C4-2B (cell line): Measurements from ENCODE around the gene MRPS23.

Experiments used
- H3K27ac ChIP-seq: fragments of 450-650 bp; 2 replicates; pipeline ENCODE4 v1.5.1; 2017
- ZFX ChIP-seq: fragments of 450-650 bp; IDR thresholded peaks from 2 replicates; pipeline ENCODE4 v1.6.1; 2017
- TF ChIP-seq, protein P1 (sequence below): fragments of 450-650 bp; conservative IDR thresholded peaks from 2 replicates; pipeline ENCODE4 v1.5.1; 2017; ENCODE audit warnings: mild to moderate bottlenecking

Gene MRPS23

DNA sequence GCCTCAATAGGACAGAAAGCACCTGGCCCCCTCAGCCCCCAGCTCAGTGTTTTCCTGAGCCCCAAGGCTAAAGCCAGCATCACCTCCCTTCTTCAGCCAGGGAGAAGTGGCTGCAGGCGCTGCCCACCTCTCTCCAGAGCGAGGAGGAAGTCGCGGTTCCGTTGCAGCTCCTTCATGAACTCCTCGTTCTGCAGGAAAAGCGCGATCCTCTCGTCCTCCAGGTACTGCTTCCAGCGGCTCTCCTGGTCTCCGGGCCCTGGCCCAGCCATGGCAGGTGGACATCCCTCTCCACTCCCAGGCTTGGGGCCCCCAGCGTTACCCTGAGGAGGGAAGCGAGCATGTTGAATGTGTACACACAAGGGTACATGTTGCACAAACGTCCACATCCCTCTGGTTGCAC lies 22.7 kb upstream of the MRPS23 start:
- TF ChIP-seq, protein P1, sequence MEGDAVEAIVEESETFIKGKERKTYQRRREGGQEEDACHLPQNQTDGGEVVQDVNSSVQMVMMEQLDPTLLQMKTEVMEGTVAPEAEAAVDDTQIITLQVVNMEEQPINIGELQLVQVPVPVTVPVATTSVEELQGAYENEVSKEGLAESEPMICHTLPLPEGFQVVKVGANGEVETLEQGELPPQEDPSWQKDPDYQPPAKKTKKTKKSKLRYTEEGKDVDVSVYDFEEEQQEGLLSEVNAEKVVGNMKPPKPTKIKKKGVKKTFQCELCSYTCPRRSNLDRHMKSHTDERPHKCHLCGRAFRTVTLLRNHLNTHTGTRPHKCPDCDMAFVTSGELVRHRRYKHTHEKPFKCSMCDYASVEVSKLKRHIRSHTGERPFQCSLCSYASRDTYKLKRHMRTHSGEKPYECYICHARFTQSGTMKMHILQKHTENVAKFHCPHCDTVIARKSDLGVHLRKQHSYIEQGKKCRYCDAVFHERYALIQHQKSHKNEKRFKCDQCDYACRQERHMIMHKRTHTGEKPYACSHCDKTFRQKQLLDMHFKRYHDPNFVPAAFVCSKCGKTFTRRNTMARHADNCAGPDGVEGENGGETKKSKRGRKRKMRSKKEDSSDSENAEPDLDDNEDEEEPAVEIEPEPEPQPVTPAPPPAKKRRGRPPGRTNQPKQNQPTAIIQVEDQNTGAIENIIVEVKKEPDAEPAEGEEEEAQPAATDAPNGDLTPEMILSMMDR: no peak
- no peak for TF ChIP-seq ZFX

DNA sequence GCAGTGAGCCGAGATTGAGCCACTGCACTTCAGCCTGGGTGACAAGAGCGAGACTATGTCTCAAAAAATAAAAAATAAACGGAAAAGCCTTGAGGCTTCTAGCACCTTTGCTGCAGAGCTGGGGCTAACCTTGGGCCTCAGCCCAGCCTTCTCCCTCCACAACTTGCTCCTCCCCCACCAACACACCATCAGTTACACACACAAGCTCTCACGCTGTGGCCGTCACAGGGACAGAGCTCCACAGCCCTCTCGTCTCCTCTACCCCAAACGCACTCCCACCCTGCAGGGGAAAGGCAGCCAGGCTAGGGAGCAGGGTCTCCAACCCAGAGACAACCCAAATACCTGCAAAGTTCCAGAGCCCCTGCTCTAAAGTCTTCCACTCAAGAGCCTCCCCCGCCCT lies 22.0 kb upstream of the MRPS23 start:
- TF ChIP-seq, protein P1: no peak
- TF ChIP-seq ZFX: no peak
- no peak overlapping the region for H3K27ac ChIP-seq

More for the DNA sequence above, 22.7 kb upstream of the MRPS23 start:
- H3K27ac ChIP-seq: no peak overlapping the region

DNA sequence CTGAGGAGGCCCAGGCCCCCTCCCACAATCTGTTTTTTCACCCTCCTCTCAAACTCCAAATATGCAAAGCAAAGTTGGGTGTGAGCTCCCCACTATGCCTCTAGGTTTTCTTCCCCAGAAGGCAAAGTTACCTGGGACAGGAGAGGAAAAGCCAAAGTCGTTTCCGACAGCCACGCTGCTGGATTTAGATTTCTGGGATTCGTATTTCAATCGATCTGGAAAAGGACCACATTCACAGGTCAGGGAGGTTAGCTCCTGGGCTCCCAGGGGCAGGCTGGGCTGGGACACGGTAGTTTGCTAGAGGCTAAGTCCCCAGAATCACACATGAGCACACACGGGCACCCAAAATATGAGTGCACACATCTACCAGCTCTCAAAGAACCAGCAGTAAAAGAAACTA lies 21.3 kb upstream of the MRPS23 start:
- TF ChIP-seq ZFX: no peak
- TF ChIP-seq, protein P1: no peak
- no peak overlapping the region for H3K27ac ChIP-seq

DNA sequence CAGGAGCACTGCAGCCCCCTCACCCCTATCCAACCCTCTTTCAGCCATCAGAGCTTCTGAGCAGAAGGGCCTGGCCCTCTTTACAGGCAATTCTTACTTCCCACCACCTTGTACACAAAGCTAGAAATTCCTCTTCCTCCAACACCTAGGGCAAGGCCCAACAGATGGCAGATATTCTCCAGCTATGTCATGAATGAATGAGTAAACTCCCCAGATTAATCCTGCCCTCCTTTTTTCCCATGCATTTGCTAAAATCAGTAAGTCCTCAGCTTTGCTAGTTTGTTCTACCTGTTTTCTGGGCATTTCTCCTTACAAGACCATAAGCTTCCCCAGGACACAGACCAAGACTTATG lies 20.4 kb upstream of the MRPS23 start:
- no peak overlapping the region for H3K27ac ChIP-seq
- no peak for TF ChIP-seq ZFX
- TF ChIP-seq, protein P1: no peak

DNA sequence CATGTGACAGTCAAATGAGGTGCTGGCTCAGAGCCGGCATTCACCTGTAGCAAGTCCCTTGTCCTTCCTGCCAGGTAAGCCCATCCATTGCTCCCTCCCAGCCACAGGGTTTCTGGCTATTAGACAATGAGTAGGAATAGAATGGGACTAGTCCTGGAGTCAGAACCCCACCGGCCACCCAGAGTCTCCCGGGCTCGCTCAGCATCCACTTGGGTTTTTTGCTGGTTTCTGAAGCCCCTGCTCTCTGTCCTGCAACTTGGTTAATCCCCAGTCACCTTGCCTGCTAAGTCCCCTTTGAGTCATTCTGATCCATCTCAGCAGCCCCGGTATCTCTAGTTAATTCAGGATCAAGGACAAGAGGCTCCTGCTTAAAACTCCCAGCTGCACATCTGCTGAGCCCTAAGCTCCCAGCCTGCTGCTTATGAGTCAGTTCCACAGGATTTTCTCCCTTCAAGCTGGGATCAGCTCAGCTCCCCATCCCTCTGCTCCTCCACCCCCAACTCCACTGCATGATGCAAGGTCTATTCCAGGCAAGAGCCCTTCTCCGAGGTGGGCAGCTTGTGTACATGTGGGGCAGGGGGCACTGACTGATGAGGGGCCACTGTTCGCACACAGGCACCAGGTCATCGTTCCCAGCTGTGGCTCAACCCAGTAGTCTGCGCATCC lies 19.9 kb upstream of the MRPS23 start:
- H3K27ac ChIP-seq: no peak overlapping the region
- TF ChIP-seq, protein P1: no peak
- no peak for TF ChIP-seq ZFX

DNA sequence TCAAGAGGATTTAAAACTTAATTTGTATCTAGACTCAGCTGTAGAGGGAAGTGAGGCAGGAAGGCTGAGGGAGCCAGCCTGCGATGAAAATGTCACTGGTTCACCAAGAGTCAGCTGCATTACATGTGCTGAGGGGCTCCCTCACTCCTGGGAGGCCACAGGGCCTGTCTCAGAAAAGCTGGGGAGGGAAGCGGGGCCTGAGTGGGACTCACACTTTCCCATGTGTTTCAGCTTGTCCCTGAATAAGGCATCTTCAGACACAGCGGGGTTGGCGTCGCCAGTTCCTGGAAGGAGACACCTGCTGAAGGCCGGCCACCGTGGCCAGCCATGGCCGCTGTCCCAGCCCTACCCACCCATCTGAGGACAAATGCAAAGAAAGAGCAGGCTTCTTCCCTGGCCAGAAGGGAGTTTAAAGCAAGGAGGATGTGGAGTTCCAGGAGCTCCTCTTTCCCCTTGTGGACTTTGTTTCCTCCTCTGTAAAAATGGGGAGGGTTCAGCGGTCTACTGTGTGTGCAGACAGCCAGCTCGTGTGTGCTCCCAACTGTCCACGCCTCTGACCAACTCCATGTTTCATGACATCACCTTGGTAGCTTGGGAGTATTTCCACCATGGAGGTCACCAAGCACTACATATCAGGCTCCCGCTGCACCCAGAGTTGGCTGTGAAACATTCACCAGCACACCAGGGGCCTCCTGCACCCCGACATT lies 19.2 kb upstream of the MRPS23 start:
- TF ChIP-seq, protein P1: no peak
- no peak overlapping the region for H3K27ac ChIP-seq

DNA sequence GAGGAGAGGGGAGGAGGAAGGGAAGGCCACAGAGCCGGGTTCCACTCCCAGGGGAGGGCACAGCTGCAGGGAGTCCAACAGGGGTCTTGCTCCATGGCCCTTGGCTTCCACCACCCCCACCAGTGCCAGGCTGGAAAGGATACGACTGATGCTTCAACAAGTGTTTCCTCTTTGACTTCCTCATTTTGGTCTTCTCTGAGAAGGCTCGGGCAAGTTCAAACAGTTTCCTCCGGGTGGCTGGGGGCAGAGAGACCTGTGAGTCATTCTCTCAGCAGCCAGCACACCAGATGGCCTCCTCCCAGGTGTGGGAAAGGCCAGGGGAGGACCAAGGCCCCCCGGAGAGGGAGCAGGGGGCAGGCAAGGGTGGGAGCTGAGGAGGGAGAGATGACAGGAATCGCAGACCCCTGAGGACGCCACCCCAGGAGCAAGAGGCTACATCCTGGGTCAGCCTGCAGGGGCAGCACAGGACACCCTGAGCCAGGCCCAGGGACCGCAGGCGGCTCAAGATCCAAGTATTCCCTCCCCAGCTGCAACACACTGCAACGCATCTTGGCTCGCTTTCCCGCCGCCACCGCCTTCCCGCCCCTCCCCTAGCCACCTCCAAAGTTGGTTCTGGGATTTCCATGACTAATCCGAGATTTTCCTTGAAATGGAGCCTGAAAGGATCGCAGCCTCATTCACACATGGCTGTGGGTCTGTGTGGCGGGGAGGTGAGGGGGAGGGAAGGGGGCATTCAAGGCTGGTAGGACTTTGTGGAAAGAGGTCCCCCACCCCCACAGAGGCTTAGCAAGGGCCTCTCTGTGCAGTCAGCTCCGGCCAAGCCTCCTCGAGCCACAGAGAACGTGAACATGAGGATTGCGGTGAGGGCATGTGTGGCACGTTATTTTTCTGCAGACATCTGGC lies 18.4 kb upstream of the MRPS23 start:
- TF ChIP-seq ZFX: no peak
- TF ChIP-seq, protein P1: no peak
- H3K27ac ChIP-seq: no peak overlapping the region
